CD1c-positive myeloid dendritic cell (primary cell): ENCODE measurements around the gene TEX9.
"Not testable (repeated sequence)": the region's sequence is repeated elsewhere in the genome, so short reads cannot be mapped to it uniquely, and the experiment has no call there.

Experiments used
- DNase-seq: peaks from one replicate; pipeline ENCODE4 v3.0.0-alpha.2; 2016; ENCODE audit errors: extremely low spot score

The TEX9 gene

DNA sequence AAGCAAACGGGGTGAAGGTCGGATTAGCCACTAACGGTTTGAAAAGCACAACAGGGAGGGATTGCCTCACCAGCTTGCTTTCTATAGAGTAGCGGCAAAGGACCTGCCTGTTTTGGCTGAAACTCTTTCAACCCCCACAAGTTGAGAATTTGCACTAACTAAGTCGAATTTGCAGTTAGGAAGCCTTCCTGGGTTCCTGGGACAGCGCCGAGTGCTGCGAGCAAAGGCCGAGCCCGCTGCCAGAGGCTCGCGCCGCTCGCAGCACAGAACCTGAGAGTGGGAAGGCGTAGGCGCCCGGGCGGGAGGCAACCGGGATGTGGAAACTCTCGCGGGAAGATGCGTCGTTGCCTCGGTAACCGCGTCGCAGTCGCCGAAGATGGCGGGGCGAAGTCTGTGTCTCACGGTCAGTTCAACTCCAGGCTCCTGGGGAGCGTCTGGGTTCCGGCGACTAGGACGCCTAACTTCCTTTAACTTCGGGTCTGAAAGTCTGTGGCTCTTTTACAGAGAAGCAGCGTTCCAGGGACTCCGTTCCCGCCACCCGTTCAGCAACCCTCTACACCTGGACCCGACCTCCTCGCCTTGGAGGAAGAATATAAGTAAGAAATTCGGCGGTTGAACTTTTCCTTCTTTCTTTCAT, at the start of gene TEX9:
Gene TEX9 (plus strand): TSS at position 352 of the 637 bp plus-strand sequence. CDS start 25 bp downstream, at position 377.
- peak; percentile 90 for DNase-seq

DNA sequence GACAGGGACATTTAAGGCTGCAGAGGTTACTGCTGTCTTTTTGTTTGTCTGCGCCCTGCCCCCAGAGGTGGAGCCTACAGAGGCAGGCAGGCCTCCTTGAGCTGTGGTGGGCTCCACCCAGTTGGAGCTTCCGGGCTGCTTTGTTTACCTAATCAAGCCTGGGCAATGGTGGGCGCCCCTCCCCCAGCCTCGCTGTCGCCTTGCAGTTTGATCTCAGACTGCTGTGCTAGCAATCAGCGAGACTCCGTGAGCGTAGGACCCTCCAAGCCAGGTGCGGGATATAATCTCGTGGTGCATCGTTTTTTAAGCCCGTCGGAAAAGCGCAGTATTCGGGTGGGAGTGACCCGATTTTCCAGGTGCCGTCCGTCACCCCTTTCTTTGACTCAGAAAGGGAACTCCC, 48.7 kb upstream of the TEX9 start:
- not testable (repeated sequence) for DNase-seq

DNA sequence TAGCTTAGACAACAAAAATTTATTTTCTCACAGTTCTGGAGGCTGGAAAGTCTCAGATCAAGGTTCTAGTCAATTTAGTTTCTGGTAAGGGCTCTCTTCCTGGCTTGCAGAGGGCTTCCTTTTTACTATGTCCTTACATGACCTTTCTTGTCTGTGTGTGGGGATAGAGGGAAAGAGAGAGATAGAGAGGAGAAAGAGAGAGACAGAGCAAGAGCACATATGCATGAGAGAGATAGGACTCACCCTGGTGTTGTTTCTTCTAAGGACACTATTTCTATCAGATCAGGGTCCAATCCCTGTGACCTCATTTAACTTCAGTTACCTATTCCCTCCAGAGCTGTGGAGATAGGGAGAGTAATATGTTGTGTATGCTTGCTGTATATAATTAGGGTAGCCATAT, 44.9 kb upstream of the TEX9 start:
- DNase-seq = no peak

DNA sequence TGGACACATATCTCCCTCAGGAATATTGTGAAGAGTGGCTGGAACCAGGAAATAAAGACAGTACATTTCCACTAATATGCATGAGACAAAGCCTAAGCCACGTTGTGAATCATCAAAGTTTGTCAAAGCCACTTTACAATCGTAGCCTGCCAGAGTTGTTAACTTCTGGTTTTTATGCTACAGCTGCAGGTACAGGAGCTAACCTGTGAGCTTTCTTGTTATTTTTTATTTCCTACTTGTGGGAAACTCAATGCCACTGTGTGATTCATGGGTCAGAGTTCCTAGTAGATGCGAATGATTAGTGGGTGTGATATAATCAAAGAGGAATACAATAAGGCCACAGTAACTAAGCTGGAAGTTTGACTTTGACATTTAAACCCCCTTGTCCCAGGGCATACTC, 44.4 kb upstream of the TEX9 start:
- no peak for DNase-seq

DNA sequence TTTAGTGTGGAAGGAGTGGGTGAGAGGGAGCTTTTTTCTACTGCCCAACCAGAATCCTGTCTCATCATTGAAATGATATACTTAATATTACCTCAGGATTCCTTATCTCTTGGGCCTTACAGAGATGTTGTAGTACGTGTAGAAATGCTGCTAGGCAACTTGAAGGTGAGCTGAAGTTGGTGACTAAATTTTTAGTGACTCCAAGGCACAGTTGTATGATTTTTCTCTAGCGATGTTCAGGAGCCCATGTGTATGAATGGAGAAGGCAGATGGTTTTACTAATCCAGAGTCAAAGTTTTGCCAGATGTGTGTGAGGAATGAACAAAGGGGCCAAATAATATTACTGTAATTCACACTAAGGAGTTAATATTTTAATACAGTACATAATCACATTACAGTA, 42.8 kb upstream of the TEX9 start:
- no peak for DNase-seq

DNA sequence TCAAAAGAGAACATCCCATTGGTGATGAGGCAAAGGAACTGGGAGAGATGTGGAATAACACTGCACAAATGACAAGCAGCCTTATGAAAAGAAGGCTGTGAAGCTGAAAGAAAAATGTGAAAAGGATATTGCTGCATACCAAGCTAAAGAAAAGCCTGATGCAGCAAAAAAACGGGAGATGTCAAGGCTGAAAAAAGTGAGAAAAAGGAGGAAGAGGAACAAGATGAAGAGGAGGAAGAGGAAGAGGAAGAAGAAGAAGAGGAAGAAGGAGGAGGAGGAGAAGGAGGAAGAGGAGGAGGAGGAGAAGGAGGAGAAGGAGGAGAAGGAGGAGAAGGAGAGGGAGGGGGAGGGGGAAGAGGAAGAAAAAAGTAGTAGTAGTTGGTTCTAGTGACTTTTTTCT, 41.8 kb upstream of the TEX9 start:
- no peak for DNase-seq

DNA sequence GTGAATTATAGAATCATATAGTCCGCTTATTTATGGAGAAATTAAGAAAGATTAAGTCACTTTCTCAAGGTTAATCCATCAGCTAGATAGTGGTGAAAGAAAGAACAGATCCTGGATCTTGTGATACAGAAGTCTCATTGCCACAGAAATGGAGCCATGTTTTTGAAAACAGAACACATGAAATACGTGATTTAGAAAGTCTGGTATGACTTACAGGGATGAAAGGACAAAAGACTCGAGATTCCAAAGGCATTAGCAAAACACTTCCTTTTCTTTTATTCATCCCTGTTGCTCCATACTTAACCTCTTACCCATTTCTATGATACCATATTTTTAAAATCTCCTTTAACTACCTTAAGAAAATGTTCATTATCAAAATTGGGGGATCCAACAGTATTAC, 40.0 kb upstream of the TEX9 start:
- no peak for DNase-seq

DNA sequence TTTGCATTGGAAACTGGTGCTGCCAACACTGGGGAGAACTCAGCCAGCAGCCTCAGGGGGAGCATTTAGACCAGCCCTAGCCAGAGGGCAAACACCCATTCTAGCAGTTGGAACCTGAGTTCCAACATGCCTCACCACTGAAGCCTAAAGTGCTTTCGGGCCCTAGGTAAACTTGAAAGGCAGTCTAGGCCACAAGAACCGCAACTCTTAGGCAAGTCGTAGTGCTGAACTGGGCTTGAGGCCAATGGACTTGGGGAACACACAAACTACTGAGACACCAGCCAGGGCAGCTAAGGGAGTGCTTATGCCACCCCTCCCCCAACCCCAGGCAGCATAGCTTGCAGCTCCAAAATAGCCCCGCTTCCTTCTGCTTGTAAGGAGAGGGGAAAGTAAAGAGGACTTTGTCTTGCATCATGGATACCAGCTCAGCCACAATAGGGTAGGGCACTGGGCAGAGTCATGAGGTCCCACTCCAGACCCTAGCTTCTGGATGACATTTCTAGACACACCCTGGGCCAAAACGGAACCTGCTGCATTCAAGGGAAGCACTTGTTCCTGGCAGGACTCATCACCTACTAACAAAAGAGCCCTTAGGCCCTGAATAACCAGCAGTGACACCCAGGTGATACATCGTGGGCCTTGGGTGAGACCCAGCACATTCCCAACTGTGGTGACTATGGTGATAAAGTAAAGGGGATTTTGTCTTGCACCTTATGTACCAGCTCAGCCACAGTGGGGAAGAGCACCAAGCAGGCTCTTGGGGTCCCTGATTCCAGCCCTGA, 37.3 kb upstream of the TEX9 start:
- no peak for DNase-seq

DNA sequence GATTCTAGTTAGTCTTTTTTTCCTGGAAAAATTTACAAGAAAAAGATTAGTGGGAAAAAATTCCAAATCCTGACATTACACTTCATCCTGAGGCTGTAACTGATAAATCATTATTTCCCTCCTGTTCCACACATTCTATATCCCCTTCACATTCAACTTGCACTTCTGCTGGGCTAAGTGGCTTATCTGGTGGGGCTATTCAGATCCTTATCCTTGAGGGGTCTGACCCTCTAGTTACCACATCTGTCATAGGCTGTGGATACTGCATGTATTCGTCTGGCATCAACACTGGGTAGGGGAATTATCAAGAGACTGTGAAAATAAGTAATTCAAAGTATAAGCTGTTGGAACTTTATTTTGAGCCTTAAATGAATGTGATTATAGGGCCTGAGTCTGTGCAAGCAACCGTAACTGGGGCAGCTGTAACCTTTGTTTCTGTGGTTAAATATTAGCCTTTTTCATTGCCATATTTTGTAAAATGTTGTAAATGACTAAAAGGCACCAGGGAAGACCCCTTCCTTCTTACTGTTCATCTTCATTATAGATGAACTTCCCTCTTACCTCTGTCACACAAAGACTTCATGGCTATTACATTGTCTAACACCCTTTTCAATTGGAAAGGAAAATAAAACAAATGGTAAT, 28.0 kb upstream of the TEX9 start:
- DNase-seq = no peak

DNA sequence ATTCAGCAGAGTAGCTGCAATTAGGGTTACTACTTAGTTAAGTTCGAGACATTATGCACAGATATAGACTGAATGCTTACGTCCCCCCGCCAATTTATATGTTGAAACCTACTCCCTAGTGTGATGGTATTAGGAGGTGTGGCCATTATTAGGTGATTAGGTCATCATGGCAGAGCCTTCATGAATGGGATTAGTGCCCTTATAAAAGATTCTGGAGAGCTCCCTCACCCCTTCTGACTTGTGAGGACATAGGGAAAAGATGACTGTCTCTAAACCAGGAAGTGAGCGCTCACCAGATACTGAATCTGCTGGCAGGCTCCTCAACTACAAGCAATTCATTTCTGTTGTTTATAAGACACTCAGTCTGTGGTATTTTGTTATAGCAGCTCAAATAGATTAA, 25.6 kb upstream of the TEX9 start:
- no peak for DNase-seq

DNA sequence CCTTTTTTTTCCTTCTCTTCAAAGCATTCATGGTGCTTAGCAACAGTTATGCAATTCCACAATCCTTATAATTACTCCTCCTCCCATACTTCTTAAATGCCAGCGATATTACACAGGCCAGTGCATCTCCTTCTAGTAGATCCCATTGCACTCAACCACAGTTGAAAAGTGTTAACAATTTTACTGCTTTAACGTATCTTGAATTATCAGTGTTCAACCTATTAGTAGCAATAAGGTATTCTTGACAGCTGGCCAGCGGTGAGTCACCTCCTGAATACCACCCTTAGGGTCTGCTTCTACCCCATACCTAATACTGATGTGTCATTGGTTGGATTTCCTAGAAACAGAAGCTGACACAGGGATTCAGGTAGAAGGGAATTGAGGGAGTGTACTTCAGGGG, 24.0 kb upstream of the TEX9 start:
- no peak for DNase-seq

DNA sequence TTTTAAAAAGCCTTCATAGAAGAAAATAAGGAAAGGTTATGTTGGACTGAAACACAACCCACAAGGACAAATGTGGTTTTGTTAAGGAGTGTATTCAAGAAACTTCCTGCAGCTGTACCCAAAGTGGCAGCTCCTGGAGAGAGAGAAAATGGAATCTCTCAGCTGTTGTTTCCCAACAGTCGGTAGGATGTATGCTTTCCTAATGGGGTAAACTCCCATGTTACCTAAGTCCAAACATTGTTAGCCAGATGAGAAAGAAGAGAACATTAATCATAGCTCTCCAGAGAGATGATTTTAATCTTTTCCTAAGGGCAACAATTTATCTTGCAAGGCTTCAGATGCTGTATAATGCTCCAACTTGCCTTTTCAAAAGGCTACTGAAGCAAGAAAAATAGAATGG, 22.6 kb upstream of the TEX9 start:
- no peak for DNase-seq

DNA sequence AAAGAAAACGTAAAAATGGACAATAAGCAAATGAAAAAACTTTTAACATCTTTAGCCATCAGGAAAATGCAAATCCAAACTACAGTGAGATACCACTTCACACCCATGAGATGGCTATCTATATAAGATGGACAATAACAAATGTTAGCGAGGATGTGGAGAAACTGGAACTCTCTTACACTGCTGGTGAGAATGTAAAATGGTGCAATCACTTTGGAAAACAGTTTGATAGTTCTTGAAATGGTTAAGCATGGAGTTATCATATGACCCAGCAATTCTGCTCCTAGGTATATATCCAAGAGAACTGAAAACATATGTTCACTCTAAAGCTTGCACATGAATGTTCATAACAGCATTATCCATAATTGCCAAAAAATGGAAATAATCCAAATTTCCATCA, 21.3 kb upstream of the TEX9 start:
- DNase-seq = no peak

DNA sequence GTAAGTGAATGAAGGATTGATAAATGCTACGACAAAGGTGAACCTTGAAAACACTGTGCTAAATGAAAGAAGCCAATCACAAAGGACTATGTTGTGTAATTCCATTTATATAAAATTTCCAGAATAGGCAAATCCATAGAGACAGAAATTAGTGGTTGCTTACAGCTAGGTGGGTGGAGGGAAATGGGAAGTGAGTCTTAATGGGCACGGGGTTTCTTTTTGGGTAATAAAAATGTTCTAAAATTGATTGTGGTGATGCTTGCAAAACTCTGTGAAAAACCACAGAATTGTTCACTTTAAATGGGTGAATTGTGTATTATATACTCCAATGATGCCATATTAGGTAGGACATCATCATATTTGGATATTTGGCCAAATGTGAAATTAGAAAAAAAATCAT, 20.9 kb upstream of the TEX9 start:
- no peak for DNase-seq

DNA sequence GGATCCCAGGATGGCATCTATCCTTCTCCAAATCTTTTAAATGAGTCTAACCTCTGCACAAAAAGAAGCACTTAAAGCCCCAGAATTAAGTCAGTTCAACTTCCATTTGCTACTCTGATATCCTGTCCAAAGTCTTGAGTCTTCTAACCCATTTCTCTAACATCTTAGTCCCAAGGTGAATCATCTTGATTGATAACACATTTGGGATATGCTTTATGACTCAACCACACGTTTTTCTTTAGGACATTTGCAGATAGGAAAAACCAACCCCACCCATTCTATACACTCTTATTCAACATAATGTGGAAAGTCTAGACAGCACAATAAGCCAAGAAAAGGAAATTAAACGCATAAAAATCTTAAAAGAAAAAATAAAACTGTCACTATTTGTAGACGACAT, 18.8 kb upstream of the TEX9 start:
- no peak for DNase-seq

DNA sequence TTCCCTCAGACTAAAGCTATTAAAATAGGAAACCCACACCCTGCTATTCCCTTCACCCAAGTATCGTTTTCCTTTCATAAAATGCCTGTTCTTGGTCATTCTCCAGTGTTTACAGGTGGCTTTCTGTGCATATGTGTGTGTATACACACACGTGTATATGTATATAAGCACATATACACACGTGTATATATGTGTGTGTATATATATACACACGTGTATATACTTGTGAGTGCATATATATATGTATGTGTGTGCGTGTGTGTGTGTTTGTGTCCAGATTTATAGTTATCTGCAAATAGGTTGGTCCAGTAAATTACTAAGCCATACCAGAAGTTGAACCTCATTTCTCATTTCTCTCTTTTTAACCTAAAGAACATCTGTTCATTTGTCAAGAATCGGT, 15.7 kb upstream of the TEX9 start:
- DNase-seq = no peak

DNA sequence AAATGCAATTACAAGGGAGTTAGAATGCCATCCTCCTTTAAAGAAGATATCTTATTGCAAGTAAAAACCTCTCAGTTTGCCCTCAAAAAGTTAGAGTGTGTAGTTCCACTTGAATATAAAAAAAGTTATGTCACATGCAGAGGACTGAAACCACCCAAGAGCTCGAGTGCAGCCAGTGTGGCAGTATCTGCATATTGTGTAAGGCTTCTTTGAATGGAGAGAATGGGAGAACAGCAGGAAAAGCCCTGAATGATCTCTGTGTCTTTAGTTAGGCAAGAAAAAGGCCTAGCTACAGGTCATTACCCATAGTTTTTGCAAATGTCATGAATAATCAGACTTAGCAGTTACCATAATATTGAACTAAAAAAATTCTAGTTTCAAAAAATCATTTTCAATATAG, 13.9 kb upstream of the TEX9 start:
- no peak for DNase-seq

DNA sequence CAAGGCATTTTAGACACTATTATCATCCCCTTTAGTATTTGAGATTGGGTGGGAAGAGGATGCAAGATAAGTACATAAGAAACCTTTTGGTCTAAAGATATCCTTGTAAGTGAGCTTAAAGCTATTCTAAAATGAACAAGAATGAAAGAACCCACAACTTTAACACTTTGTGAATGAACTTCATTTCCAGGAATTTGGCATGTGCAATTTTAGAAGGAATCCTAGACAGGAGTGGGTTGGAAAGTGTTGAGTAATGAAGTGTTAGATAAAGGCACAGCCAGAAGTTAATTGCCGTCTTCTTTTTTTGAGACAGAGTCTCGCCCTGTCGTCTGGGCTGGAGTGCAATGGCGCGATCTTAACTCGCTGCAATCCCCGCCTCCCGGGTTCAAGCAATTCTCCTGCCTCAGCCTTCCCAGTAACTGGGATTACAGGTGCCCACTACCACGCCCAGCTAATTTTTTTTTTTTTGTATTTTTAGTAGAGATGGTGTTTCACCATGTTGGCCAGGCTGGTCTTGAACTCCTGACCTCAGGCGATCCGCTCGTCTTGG, 13.2 kb upstream of the TEX9 start:
- DNase-seq = no peak

DNA sequence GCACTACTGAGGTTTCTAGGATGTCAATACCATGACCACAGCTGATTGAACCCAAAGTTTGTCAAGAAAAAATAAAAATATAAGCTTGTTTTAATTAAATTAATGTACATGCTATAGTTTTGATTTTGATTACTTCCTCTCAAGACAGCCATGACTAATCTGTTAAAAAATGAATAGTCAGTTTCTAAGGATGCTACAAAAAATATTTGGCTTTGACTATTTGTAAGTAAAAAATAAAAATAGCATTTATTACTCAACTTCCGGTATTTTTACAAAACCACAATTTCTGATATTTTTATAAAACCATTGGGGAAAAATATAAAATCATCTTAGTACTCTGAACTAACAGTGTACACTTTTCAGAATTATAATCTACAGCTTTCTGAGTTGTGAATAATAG, 12.1 kb upstream of the TEX9 start:
- no peak for DNase-seq

DNA sequence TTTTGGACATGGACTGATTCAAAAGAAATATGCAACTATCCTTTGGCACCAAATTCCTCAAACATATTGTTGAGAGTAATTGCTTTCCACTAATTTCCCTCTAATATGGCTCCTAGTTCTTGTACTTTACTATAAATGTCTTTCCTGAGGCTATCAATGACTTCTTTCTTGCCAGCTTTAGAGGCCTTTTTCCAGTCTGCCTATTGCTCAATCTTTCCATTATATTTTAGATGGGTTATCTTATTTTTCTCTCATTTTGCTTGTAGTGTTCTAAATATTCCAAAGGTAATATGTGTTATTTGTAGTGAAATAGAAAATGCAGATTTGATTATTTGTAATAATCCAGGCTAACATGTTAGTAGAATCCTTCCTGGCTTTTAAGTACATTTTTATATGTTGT, 11.5 kb upstream of the TEX9 start:
- DNase-seq = no peak

DNA sequence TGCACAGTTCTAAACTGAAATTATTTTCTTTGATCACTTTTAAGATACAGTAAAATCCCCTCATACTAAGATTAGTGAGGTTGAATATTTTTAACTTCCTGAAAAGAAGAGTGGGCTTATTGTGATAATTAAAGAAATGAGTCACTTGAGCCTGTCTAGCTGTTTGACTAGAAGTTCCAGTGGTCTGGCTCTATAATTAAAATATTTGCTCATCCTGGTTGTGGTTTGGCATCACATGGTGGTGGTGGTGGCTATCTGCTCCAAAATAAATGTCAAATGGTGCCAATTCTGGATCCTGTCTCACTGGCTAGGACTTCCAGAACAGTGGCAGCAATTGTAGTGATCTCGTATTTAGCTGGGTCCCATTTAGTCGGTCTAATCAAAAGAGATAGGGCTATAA, 8.6 kb upstream of the TEX9 start:
- DNase-seq = no peak

DNA sequence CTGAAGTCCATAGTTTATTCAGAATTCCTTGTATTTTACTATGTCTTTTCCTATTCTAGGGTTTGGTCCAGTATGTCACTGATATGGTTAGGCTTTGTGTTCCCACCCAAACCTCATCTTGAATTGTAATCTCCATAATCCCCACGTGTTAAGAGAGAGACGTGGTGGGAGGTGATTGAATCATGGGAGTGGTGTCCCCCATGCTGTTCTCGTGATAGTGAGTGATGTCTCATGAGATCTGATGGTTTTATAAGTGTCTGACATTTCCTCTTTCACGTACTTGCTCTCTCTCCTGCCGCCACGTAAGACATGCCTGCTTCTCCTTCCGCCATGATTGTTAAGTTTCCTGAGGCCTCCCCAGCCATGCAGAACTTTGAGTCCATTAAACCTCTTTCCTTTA, 6.6 kb upstream of the TEX9 start:
- DNase-seq = no peak

DNA sequence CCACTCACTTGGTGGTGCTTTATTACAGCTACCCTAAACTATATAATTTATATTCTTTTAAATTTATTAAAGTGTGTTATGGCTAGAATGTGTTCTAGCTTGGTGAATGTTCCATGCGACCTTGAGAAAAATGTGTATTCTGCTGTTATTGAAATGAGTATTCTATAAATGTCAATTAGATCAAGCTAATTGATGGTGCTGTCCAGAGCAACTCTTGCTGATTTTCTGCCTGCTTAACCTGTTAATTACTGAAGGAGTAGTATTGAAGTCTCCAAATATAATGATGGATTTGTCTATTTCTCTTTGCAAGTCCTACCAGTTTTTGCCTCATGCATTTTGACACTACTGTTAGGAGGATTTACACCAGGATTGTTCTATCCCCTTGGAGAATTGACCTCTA, 3.2 kb upstream of the TEX9 start:
- DNase-seq = no peak
